GM12892 (cell line): ENCODE data around the gene DLG3.

Experiments
- POLR2A ChIP-seq: IDR thresholded peaks from 2 replicates; pipeline ENCODE4 v1.6.1; 2011; ENCODE audit warnings: low read depth, low read length, control low read depth
- TAF1 ChIP-seq: IDR thresholded peaks from 2 replicates; pipeline ENCODE4 v1.6.1; 2011; ENCODE audit warnings: low read depth, mild to moderate bottlenecking, control low read depth, low read length, borderline replicate concordance

DNA sequence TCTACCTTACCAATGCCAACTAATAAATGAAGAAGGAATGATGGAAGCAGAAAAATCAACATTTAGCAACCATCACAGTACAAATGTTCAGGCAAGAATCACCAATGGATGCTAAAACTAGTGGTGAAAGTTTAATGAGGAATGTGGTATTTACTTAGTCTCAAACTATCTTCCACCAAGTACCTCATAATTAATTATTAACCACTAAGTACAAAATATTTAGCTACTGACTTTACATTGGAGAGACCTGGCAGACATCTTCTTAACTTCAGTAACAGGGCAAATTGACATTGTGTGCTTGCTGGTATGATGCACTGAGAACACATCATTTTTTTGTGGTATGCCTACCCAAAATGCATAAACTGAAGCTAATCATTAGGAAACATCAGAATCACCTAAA is 82.4 kb downstream of the DLG3 start:
- TF ChIP-seq POLR2A (no peak), TAF1 (no peak)
